Measurements from ENCODE around the gene CCN6. TPM values are rescaled to one million over a fixed set of nuclear protein-coding genes. Genes with fewer than 3 reads are reported as not detected.
"Not testable (repeated sequence)": the region's sequence is repeated elsewhere in the genome, so short reads cannot be mapped to it uniquely, and the experiment has no call there.

CCN6 gene
- total RNA-seq, 4 donors from 2014 or later = 0.33 TPM; not detected in 3

DNA sequence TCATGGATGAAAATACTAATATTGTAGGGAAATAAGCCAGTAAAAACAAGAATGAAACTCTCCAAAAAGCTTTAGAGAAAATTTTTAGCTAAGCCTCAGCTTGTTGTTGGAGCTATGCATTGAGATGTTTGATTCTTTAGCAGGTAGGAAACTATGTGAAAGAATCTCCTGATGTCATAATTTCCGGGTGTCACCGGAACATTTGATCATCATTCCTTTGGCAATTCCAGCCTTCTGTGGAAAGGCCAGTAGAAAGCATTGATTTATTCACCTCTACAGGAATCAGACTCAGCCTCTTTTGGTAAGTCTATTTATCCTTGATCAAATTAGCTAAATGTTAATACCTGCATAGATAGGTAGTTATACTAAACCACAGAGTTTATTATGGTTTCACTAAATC lies 43.0 kb downstream of the CCN6 start:
- Histone ChIP-seq H3K36me3 (peaks cover 8 to 15% of the 10 kb centered on the region in 2 donors), H3K4me1 (no peaks in the 10 kb centered on the region), H3K4me3 (replicated peaks in 1 of 3) (no peak overlapping the region), H3K27ac (no peak overlapping the region), H3K27me3 (no peaks in the 10 kb centered on the region), H3K9me3 (no peaks in the 10 kb centered on the region)
- TF ChIP-seq, protein P1, sequence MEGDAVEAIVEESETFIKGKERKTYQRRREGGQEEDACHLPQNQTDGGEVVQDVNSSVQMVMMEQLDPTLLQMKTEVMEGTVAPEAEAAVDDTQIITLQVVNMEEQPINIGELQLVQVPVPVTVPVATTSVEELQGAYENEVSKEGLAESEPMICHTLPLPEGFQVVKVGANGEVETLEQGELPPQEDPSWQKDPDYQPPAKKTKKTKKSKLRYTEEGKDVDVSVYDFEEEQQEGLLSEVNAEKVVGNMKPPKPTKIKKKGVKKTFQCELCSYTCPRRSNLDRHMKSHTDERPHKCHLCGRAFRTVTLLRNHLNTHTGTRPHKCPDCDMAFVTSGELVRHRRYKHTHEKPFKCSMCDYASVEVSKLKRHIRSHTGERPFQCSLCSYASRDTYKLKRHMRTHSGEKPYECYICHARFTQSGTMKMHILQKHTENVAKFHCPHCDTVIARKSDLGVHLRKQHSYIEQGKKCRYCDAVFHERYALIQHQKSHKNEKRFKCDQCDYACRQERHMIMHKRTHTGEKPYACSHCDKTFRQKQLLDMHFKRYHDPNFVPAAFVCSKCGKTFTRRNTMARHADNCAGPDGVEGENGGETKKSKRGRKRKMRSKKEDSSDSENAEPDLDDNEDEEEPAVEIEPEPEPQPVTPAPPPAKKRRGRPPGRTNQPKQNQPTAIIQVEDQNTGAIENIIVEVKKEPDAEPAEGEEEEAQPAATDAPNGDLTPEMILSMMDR (IDR thresholded peaks at IDR 0.05) = no peak
- TF ChIP-seq POLR2A (IDR thresholded peaks at IDR 0.05) = no peak
- no peak for DNase-seq
- intact Hi-C loops (cut with DNase I) = no loop called here
- 94 to 99% methylated on average over 2 of the region's 2 CpGs for WGBS, 2 donors

DNA sequence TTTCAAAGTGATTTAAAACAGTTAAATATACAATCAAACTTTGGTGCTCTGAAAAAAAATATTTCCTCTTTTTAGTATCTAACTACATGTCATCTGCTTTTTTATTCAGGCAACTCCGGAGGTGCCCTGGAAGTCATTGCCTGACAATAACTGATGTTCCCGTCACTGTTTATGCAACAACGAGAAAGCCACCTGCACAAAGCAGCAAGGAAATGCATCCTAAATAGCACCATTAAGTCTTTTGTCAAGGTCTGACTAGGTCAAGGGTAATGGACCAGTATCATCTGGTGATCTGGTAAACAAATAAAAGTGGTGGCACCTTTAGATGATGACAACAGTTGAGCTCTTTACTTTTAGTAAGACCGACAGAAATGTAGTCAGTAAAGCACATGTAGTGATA lies 46.7 kb downstream of the CCN6 start:
- TF ChIP-seq, protein P1 (IDR thresholded peaks at IDR 0.05) = no peak
- TF ChIP-seq POLR2A (IDR thresholded peaks at IDR 0.05) = no peak
- Histone ChIP-seq H3K4me1 (no peaks in the 10 kb centered on the region), H3K27ac (no peak overlapping the region), H3K9me3 (no peaks in the 10 kb centered on the region), H3K4me3 (replicated peaks in 1 of 3) (no peak overlapping the region), H3K36me3 (peaks cover 8 to 15% of the 10 kb centered on the region in 2 donors), H3K27me3 (no peaks in the 10 kb centered on the region)
- WGBS, 2 donors = 78 to 80% methylated on average over 4 of the region's 4 CpGs
- no peak for DNase-seq
- intact Hi-C loops (cut with DNase I) = no loop called here

DNA sequence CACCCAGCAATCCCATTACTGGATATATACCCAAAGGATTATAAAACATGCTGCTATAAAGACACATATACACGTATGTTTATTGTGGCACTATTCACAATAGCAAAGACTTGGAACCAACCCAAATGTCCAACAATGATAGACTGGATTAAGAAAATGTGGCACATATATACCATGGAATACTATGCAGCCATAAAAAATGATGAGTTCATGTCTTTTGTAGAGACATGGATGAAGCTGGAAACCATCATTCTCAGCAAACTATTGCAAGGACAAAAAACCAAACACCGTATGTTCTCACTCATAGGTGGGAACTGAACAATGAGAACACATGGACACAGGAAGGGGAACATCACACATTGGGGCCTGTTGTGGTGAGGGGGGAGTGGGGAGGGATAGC lies 52.1 kb downstream of the CCN6 start:
- intact Hi-C loops (cut with DNase I); H3K4me3 ChIP-seq (replicated peaks in 1 of 3); H3K27ac ChIP-seq; H3K4me1 ChIP-seq; H3K9me3 ChIP-seq; DNase-seq; H3K36me3 ChIP-seq; H3K27me3 ChIP-seq: not testable (repeated sequence)
- WGBS, 2 donors = 95 to 96% methylated on average over 2 of the region's 2 CpGs

DNA sequence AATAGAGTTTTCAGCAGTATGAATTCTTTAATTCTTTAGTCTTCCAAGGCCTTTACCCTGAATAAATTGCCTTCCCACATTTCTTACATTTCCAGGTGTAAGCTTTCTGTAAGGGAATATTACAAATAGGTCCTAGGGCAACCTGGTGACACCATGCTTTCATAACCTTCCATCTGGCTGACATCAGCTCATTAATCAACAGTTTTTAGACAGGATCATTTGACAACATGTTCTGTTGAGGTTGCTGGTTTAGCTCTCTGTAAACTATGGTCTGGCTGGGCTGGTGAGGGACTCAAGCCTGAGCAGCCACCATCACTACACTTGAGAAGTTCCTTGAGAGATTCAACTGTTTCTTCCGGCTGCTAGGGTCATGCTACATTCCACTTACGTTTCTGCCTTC lies 52.7 kb downstream of the CCN6 start:
- Histone ChIP-seq H3K27ac (no peak overlapping the region), H3K36me3 (no peaks in the 10 kb centered on the region), H3K27me3 (no peaks in the 10 kb centered on the region), H3K4me3 (replicated peaks in 1 of 3) (no peak overlapping the region), H3K9me3 (no peaks in the 10 kb centered on the region), H3K4me1 (peaks cover 0 to 2% of the 10 kb centered on the region in 2 donors)
- DNase-seq = no peak
- TF ChIP-seq, protein P1 (IDR thresholded peaks at IDR 0.05) = no peak
- no peak for TF ChIP-seq POLR2A (IDR thresholded peaks at IDR 0.05)
- intact Hi-C loops (cut with DNase I) = no loop called here
- 58% methylated on average over 2 of the region's 2 CpGs for WGBS, 2 donors

DNA sequence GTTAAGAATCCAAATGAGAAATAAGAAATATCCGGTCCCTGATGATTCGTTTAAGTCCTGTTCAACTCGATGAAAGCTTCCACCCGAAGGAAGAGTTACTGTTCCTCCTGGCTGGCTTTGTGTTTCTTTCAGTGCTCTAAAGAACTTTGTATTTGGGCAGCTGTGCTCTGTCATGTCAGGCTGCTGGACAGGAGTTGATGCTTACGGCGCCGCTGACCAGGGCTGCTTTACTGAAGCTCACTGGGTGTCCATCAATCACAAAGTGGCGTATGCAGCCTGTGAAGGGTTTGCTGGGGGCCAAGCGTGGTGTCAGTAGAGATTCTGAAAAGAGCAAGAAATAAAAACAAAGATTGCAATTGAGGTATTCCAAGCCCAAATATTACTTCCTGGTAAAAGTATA lies 55.4 kb downstream of the CCN6 start:
- 40 to 48% methylated on average over 9 of the region's 9 CpGs for WGBS, 2 donors
- DNase-seq = peak; percentile 8 to 18
- intact Hi-C loops (cut with DNase I) = no loop called here
- H3K27ac ChIP-seq = no peak overlapping the region
- no peaks in the 10 kb centered on the region for H3K9me3 ChIP-seq
- no peaks in the 10 kb centered on the region for H3K27me3 ChIP-seq
- H3K4me1 ChIP-seq = peaks cover 2 to 7% of the 10 kb centered on the region in 2 donors
- H3K36me3 ChIP-seq = no peaks in the 10 kb centered on the region
- no peak overlapping the region for H3K4me3 ChIP-seq (replicated peaks in 1 of 3)
- TF ChIP-seq POLR2A (IDR thresholded peaks at IDR 0.05) = no peak
- TF ChIP-seq, protein P1 (IDR thresholded peaks at IDR 0.05) = no peak

DNA sequence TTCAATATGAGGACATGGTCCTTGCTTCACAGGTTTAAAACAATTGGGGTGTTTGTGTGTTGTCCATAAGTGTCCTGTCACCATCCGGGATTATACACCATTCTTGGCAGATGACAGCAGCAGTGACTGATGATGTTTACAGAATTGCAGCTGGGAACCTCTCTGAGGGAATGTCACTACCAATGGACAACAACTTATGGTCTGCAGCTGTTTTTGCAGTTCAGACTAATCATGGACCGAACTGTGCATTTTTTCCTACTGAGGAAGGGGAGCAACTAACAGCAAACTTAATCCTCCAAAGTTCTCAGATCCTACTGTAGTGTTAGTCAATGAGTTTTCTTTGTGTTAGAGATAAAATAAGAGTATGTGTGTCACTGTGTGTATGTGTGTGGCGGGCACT lies 59.5 kb downstream of the CCN6 start:
- Histone ChIP-seq H3K9me3 (no peaks in the 10 kb centered on the region), H3K4me3 (replicated peaks in 1 of 3) (no peak overlapping the region), H3K27ac (no peak overlapping the region), H3K27me3 (no peaks in the 10 kb centered on the region), H3K4me1 (peaks cover 2 to 7% of the 10 kb centered on the region in 2 donors), H3K36me3 (no peaks in the 10 kb centered on the region)
- intact Hi-C loops (cut with DNase I) = no loop called here
- TF ChIP-seq, protein P1 (IDR thresholded peaks at IDR 0.05) = no peak
- no peak for TF ChIP-seq POLR2A (IDR thresholded peaks at IDR 0.05)
- no peak for DNase-seq
- WGBS, 2 donors = 77 to 80% methylated on average over 3 of the region's 3 CpGs
